Left renal pelvis (tissue), 4 donors: ENCODE data around the gene HYAL3. TPM values are rescaled to one million over a fixed set of nuclear protein-coding genes. Genes with fewer than 3 reads are reported as not detected.

ENCODE experiments used
- DNase-seq, 4 donors: peaks; one replicate each; pipeline ENCODE4 v3.0.0-alpha.2; 2013; ENCODE audit warnings: low read depth in 4 of 4, low spot score in 3 of 4
- polyA plus RNA-seq, 4 donors: library from polyadenylated mRNA; unstranded; fragments of 120-200 nt; gene quantifications; one replicate each; pipeline ENCODE4 v1.2.1, GENCODE V29; 2013; ENCODE audit not compliant: insufficient read length in 4 of 4

Gene HYAL3, protein sequence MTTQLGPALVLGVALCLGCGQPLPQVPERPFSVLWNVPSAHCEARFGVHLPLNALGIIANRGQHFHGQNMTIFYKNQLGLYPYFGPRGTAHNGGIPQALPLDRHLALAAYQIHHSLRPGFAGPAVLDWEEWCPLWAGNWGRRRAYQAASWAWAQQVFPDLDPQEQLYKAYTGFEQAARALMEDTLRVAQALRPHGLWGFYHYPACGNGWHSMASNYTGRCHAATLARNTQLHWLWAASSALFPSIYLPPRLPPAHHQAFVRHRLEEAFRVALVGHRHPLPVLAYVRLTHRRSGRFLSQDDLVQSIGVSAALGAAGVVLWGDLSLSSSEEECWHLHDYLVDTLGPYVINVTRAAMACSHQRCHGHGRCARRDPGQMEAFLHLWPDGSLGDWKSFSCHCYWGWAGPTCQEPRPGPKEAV
- polyA plus RNA-seq = 1 to 10 TPM; 2.8 to 3.7 (median 2.9) TPM

GRCh38 chr3:50298836-50299637 lies at the start of gene HYAL3, which contains the start of gene NAA80:
Gene HYAL3, minus strand, starts transcription at chr3:50299405. Its CDS starts 3,803 bp downstream, at chr3:50295602.
Gene NAA80, minus strand, starts transcription at chr3:50299405. Its CDS starts 1,942 bp downstream, at chr3:50297463.
- DNase-seq = peak; percentile 98 to 99 (median 98)

DNA sequence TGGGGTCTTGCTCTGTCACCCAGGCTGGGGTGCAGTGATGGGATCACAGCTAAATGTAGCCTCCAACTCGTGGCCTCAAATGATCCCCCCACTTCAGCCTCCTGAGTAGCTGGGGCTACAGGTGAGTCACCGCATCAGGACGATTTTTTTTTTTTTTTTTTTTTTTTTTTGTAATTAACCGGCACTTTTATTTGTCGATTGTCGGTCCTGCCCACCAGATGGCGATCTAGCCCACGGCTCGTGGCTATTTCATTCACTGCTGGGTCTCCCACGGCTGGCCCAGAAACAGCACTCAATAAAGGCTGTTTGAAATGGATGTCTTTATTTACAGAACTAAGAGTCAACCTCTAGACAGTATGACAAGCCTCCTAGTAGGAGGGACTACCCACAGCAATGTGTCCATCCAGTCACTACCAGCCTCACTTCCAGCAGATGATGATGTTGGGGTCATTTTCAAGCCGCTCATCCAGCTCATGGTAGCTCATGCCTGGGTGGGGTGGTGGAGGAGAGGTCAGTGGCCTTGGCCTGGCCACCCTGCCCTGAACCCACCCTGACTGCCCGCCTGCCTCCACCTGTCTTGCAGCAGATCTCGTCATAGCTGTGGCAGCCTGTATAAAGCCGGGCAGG lies 48.1 kb upstream of the HYAL3 start:
- no peak for DNase-seq

DNA sequence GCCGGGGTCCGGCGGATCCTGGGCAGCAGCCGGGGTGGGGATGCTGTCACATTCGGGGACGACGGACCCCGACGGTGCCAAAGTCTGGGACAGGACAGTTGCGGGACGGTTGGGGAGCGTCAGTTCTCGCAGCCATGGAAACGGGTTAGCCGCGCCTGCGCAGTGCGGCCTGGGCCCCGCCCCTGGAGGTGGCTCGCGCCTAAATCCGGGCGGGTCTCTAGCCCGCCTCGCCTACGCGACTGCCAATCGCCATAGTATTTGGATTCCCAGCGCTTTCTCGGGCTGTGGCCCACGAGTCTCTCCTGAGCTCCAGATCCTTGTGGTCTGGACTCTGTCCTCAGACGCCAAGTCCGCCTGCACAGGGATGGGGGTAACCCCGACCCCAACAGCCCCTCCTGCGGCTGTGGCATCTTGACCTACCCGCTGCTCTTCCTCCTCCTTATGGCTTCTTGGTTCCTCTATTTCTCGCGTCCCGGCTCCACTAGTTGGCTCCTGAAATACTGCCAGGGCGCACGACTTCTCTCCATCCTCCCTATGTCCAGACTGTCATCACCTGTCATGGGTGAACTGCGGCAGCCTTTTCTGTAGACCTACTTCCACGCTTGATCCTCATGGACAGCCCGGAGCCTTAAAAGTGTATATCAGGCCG lies 46.5 kb upstream of the HYAL3 start, which contains the start of gene ZMYND10:
Gene ZMYND10, minus strand, starts transcription at position 147 of the 649 bp plus-strand sequence. CDS start 153 bp downstream, outside the sequence.
- no peak for DNase-seq

DNA sequence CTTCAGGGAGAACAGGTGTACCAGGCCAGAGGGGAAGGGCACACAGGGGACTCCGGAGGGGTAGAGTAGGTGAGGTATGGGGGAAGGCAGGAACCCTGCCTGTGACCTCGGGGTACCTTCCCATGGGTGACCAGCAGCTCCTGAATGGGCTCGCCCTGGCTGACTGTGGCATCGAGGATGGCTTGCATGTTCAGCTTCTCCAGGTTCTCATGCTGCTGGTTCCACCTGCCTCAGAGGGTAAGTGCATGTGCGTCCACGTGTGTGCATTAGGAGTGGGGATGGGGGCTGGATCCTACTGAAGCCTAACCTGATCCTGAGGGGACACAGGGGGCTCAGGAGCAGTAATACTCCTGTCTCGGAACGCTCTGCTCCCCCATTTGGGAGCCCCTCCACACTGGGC lies 45.8 kb upstream of the HYAL3 start:
- DNase-seq = no peak

GRCh38 chr3:50342813-50343633 lies 43.8 kb upstream of the HYAL3 start:
- DNase-seq = no peak

GRCh38 chr3:50341996-50342650 lies 42.9 kb upstream of the HYAL3 start:
- no peak for DNase-seq

DNA sequence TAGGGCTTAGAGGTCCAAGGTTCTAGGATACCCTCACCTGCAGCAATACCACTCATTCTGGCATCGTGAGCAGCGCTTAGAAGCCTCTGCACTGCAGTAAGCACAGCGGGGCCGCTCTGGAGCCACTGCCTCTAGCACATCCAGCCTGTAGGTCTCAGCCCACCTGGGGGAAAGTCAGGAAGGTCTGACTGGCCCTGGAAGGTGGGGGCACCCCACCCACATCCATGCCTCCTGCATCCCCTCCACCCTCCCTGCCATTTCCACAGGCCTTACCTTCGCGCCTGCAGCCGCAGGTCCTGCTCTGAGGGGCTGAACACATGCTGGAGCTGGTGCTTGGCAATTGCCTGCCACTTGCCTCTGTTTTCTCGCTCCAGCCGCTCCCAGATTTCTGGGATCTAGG lies 42.3 kb upstream of the HYAL3 start:
- DNase-seq = no peak

GRCh38 chr3:50340448-50341329 lies 41.5 kb upstream of the HYAL3 start, which contains the start of gene RASSF1:
Gene RASSF1, minus strand, starts transcription at chr3:50340836. Its CDS starts 31 bp downstream, at chr3:50340805.
- DNase-seq = no peak

- DNase-seq = no peak
Observed at GRCh38 chr3:50340147-50340447, 40.9 kb upstream of the HYAL3 start.

DNA sequence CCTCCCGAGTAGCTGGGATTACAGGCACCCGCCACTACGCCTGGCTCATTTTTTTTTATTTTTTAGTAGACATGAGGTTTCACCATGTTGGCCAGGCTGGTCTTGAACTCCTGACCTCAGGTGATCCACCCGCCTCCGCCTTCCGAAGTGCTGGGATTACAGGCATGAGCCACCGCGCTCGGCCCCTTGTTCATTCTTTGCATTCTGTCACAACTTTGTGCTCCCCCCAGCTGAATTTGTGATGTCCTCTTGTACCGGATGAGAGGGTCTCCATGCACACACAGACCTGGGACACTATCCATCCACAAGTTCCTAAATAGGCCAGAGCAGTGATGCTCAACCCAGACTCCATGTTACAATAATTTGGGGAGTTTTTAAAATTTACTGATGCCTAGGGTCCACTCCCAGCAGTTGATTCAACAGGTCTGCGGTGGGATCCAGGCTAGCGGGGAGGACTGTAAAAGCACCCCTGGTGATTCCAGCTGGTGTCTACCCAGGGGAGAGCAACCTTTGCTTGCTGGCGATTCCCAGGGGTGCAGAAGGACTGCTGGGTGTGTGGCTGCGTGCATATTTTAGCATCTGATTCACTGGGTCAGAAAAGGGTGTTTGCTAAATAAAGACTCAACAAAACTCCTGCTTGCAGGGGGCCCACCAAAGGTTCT lies 40.4 kb upstream of the HYAL3 start:
- no peak for DNase-seq

DNA sequence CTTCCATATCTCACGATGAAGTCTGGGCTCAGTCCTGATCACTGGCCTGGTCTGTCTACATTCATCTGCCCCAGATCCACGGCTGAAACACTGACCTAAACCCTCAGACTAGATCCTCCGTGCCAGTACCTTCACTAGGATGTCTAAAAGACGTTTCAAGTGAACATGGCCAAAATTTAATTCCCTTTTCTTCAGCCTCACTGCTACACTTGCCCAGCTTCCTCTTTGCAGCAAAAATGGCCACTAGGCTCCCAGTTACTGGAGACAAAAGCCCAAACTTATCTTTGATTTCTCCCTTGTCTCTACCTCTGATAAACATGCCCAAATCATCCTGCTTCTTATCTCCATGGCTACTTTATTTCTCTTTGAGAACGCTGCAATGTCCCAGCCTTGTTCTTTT lies 39.8 kb upstream of the HYAL3 start:
- no peak for DNase-seq

DNA sequence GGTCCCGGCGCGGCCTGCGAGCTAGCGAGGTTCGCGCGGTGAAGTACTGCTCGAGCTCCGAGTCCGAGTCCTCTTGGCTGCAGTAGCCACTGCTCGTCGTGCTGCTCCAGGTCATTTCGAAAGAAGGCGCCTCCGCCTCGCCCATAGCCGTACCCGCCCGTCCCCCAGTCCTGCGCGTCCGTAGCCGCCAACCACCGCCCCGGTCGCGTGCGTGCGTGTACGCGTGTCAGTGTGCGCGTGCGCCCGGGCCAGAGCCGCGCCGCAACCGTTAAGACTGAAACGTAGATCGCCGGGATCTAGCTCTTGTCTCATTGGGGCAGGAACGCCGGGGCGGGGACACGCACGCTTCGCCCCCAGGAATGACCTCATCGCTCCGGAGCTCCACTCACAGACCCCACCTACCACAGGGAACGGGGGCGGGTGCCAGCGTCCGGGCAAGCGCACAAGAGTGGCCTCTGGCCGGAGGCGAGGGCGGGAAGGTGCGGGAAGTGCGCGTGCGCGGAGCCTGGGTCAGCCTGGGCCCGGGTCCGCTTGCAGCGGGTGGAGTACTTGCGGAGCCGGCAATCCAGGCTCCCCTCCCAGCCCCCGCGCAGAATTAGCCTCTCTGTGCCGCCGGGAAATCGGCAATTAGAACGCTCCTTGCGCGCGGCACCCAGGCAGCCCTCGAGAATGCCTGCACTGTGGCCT lies 38.1 kb upstream of the HYAL3 start:
- DNase-seq = peak; percentile 93 to 96 (median 94)

DNA sequence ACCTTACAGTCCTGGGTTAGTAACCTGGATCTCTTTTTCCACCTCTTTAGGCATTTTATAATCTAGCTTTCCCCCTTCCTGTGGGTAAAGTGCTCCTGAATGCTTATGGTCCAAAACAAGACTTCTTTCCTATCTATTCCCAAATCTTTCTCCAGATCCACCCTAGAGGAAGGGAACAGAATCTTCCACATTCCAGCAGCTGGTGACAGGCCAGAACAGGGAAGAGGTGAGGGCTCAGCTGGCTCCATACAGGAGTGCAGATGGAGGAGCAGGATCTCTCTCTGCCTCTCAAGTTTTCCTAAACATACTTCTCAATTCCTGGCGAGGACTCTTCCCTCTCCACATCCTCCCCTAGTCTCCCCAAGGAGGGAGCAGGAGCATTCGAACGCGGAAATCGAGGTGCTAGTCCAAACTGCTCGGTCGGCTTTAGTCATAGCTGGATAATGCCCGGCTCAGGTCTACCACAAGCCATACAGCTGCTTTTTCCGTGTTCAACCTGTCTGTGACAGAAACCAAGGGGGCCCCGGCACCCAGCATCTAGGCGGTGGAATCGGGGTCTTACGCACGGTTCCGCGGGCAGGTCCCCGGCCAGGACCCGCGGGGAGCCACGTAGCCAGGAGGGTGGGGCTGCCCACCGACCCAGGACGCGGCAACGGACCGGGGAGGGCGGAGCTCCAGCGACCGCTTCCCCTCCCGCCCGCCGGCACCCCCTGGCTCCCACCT lies 37.4 kb upstream of the HYAL3 start:
- no peak for DNase-seq

DNA sequence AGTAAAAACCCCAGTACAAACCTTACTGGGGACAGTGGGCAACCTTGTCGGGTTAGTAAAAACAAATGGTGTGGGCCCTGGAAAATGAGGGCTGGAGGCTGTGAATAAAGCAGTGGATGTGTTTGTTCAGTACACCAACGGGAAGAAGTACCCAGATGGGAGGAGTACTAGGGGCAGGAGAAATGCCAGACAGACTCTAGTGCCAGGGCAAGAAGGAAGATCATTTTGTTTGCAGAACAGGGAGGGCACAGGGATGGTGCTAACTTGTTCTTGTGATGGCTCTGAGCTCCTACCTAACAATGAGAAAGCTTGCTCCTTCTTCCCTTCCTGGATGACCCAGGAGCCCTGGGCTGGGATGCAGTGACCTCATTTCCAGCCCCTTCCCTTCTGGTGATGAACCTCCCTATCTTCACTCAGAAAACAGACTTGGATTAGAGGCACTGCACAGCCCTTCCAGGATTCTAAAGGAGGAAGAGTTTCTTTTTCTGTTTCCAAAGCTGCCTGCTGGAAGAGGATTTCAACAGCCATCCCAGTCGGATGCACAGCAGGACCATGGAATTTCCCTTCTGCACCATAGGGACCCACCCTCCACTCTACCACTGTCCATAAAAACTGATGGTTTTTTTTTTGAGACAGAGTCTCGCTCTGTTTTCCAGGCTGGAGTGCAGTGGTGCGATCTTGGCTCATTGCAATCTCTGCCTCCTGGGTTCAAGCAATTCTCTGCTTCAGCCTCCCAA lies 35.3 kb upstream of the HYAL3 start:
- DNase-seq = no peak

DNA sequence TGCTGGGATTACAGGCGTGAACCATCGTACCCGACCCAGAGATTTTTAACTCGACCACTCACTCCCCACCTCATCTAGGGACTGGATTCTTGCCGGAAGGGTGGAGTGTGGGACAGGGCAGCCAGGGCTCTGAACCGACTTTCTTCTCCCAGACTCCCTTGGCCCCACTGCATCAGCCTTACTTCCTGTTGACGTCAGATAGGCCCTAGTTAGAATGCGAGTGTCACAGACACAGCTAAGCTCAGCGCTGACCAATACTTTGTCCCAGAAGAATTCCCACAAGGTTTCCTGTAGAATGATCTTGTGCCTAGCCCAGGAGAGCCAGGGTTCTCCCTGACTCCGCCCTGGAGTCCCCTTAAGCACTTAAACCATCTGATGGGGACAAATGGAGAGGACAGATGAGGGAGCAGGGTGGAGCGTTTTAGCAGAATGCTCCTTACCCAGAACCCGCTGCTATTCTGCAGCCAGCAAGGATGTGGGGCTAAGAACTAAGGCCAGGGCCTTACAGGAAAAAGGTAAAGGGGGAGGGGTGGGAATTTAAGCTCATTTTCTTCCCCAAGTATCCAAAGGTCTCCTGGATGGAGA lies 34.6 kb upstream of the HYAL3 start:
- DNase-seq = no peak
